HG03342 (cell line): ENCODE results near the gene MBNL2.
A peak's percentile ranks its signal among the peaks of the same experiment; 100 is the strongest.
"Not testable (repeated sequence)": the region's sequence is repeated elsewhere in the genome, so short reads cannot be mapped to it uniquely, and the experiment has no call there.

ENCODE experiments used
- ATAC-seq: cut with Tn5 transposase; IDR thresholded peaks from one replicate; pipeline ENCODE4 v1.9.1; 2021; ENCODE audit warnings: mild to moderate bottlenecking, moderate library complexity; ENCODE audit not compliant: unreplicated experiment

MBNL2 gene

GRCh38 chr13:97221989-97222700, at the start of gene MBNL2:
TSS of gene MBNL2 (plus strand) at chr13:97222333. CDS start at chr13:97276236, 53,903 bp downstream.
- peak; percentile 94 for ATAC-seq

DNA sequence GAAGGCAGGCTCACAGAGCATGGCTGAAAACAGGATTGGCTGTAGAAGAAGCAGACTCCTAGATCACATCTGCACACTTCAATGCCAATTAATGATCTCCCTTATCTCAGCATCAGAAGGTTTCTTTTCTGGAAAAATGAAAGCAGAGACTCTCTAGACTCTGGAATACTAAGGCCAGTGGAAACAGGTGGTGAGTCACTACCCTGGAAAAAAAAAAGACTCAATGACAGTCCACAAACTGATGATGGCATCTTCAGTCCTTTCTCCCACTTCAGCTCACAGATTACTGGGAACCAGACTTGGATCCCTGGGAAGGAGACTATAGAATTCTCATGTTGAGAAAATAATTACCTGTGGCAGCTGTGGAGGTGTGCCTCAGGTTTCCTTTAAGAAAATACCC, 47.5 kb upstream of the MBNL2 start:
- ATAC-seq: no peak

GRCh38 chr13:97175041-97175440, 47.1 kb upstream of the MBNL2 start:
- ATAC-seq: no peak

GRCh38 chr13:97179501-97179900, 42.6 kb upstream of the MBNL2 start:
- no peak for ATAC-seq

GRCh38 chr13:97182111-97182890, 39.8 kb upstream of the MBNL2 start:
- ATAC-seq: no peak

GRCh38 chr13:97185291-97185690, 36.8 kb upstream of the MBNL2 start:
- no peak for ATAC-seq

- ATAC-seq: no peak
Observed at GRCh38 chr13:97185751-97186150, 36.4 kb upstream of the MBNL2 start.

DNA sequence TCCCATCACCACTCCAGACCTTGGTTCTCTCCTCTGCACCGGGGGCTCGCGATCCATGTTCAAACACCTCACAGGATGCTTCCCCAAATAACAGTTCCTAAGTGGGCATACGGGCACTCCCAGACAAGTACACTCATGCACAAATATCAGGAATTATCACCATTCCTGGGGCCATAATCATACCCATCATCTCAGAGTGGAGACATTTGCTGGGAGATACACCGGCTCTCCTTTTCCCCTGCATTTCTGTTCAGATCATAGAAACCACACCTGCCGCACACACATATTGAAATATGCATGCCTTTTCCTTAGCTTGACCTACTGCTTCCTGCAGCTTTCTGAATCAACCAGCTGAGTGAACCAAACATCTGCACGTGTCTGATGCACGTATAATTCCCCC, 33.9 kb upstream of the MBNL2 start:
- ATAC-seq: no peak

GRCh38 chr13:97189928-97190327, 32.2 kb upstream of the MBNL2 start:
- no peak for ATAC-seq

- no peak for ATAC-seq
Observed at GRCh38 chr13:97191142-97191541, 31.0 kb upstream of the MBNL2 start.

- ATAC-seq: no peak
Observed at GRCh38 chr13:97191615-97192014, 30.5 kb upstream of the MBNL2 start.

- no peak for ATAC-seq
Observed at GRCh38 chr13:97192166-97192565, 30.0 kb upstream of the MBNL2 start.

DNA sequence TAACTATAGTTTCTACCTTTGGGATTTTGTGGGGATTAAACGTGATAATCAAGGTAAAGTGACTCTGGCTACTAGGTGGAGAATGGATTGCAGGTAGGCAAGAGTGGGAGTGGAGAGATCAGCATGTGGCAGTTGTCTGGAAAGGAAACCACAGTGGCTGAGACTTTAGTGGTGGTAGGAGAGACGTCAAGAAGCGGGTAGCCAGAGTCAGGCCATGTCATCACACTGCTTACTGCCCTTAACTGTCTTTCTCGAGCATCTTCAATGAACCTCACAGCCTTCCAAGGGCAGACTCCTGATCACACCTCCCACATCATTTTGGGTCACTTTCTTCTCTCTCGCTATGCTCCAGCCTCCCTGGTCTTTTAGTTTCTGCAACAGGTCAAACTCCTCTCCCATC, 28.6 kb upstream of the MBNL2 start:
- no peak for ATAC-seq

GRCh38 chr13:97194479-97194878, 27.7 kb upstream of the MBNL2 start:
- no peak for ATAC-seq

DNA sequence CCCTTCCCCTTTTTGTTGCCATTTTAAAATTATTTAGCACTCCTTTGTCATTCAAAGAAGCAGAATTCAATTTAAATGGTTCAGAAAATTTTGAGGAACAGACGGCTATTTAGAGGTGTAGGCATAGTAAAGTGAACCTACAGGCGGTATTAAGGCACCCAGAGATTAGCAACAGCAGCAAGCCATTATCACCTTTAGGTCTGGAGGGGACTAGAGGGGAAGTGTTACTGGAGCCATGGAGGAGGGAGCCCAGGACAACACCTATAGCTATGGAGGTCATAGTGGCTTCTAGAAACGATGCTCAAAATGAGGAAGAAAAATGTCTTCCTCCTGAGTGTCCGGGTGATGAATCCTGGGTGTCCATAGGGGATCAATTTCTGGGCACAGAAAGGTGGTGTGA, 25.8 kb upstream of the MBNL2 start:
- ATAC-seq: no peak

DNA sequence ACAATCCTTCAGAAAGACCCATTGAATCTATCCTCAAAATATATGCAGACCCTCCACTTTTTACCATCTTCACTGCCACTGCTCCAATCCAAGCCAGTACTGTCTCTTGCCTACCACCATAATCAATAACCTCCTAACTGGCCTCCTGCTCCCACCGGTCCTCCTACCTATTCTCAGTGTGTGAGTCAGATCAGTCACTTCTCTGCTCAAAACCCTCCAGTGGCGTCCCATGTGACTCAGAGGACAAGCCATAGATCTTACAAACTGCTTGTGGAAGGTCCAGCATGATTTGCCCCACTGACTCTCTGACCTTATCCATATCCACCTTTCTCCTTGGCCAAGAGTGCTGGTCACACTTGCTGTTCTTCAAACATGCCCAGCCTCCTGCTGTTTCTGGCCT, 23.4 kb upstream of the MBNL2 start:
- no peak for ATAC-seq

GRCh38 chr13:97199451-97199850, 22.7 kb upstream of the MBNL2 start:
- no peak for ATAC-seq

DNA sequence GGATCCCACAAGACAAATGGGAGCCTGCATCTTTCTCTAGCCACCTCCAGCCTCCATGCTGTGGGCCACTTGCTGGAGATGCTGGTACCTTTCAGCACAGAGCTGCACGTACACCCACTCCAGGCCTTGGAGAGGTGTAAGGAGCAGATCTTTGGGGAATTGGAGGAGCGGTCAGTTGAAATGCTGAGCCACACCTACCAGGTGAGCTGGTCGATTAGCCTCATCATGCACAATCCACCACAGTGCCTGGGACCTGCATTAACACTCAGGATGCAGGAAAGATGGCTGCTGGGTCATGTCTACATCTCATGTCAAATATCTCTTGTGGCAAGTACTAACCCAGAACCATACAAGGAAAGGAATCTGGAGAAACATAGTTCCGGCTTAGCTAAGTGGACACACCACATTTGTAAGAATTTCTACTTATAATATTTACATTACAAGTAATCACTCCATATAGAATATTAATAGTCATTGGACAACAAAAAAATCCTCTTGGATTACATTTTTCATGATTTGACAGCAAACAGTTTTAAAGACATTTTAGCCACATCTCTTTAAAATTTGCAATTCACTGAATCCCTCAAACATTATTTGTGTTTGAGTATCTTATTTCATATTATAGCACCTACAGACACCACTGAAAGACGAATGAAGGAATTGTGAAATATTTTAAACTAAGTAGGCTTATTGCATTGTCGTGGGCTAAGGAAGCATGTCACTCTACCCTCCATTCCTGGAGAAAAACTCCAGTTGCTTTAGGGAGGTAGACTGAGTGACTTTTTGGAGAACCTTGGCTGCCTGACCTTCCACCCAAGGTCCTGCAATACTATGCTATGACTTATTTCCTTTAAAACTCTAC, 21.8 kb upstream of the MBNL2 start:
- ATAC-seq: no peak

DNA sequence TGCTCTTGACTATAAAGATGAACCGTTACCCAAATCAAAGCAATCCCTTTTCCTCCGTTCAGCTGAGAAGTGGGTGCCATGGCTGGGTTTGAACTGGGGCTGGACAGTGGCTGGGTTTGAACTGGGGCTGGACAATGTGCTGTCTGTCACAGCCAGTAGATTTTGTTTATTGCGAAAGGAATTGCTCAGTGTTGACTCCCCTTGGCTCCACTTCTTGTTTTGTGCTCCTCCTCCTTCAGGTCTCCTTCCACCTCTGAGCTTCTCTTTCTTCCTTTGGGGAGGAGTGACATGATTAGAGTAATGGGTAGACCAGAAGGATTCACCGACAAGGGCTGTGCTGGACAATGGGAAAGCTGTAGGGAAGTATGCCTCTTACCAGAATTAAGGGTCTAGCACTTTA, 19.4 kb upstream of the MBNL2 start:
- ATAC-seq: no peak

DNA sequence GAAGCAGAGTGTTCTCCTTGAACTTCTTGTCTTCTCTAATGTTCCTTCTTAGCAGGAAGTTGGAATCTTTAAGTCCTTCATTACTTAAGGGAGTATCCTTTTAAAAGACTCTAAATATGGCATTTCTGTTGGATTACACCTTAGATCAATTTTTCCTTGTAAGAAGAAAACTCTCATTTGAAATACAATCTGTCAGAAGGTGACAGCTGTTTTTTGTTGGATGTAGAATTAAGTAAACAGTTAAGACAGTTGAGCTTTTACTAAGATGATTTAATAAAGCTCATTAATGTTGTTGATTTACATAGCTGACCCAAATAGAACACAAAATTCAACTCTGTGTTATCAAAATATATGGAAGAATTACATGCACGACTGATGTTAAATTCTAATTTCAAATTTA, 16.7 kb upstream of the MBNL2 start:
- ATAC-seq: no peak

DNA sequence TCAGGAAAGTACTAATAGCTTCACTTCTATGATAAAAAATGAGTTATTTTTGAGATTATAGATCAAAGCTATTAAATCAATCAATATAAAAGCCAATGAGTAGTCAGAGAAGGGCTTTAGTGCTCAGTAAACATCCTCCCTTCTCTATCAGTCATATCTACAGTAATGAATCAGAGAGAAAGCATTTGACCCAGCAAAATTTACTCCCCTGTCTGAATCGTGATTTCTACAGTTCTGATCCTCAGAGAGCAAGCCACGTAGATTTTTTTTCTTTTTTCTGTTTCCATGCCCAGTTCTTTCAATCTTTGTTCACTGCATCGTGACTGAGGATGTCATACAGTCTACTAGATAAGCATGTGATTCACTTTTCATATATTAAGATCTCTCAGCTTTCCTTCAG, 16.2 kb upstream of the MBNL2 start:
- no peak for ATAC-seq

- ATAC-seq: not testable (repeated sequence)
Observed at GRCh38 chr13:97207252-97207651, 14.9 kb upstream of the MBNL2 start.
